HG02870 (cell line): ENCODE results near the gene KLHL18.
"Not testable (repeated sequence)": the region's sequence is repeated elsewhere in the genome, so short reads cannot be mapped to it uniquely, and the experiment has no call there.

ENCODE experiments used
- ATAC-seq: cut with Tn5 transposase; IDR thresholded peaks from one replicate; pipeline ENCODE4 v1.9.1; 2021; ENCODE audit warnings: mild to moderate bottlenecking, moderate library complexity; ENCODE audit not compliant: unreplicated experiment

KLHL18 gene

DNA sequence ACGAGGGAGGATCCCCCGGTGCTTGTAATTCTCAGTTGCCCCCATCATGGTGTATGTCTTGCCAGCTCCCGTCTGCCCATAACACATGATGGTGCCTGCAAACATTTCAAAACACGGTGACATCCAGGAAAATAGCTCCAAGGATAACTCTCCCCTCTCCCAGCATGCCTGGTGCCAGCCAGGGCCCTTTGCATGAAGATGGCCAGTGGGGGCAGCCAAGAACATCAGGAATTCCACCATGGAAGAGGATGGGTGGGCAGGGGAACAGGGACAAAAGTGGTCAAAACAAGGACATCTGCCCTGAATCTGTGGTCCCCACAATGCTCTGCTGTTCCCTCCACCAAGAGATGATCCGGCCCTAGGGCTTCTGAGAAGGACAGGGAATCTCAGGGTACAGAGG, 9.2 kb upstream of the KLHL18 start:
- ATAC-seq = no peak

DNA sequence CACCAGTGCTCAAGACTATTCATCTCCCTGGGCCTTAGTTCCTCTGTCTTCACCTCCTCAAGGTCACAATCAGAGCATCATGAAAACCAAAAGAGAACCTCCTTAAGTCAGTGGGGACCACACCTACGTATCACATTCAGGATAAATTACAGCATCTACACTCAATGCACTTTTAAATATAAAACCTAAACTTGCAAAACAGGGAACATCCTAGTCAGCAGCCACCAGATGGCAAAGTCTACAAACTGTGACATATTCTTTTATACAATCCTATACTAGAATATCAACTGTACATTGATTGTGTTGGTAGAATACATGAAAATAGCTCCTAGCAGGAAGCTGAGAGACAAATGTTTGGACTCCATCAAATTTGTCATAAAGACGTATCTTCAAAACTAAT, 8.1 kb upstream of the KLHL18 start:
- ATAC-seq = no peak

DNA sequence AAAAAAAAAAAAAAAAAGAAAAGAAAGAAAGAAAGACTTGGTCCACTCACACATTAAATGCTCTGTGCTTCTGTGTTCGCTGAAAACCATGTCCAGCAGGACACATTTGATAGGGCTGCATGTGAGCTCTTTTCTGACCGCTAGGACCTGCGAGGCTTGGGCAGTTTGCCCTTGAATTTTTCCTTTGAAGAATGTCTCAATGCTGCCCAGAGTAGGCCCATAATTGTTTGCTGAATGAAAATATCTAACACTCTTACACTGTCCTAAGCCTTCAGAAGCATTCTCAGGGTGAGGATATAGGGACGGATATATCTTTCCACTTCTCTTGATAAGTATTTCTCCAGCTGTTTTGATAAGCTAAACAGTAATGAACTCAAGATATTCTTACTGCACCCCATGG, 6.2 kb upstream of the KLHL18 start:
- ATAC-seq = no peak

GRCh38 chr3:47280519-47280918, 2.2 kb upstream of the KLHL18 start:
- no peak for ATAC-seq

DNA sequence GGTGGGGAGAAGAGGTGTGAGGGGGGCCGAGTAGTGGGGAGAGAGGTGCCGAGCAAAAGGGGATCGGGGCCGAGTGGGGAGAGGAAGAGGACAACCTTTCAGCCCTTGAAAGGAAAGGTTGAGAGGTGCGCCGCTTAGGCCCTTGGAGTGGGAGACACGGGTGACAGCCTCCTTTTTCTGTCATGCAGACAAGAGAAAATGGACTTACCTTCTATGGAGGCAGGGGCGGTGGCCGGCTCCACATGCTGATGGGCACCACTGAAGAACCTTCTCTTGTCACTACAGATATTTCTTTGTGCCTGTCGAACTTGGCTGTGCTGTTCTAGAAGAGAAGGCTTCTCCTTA, 421 bp downstream of the KLHL18 start:
- ATAC-seq = no peak

- ATAC-seq = no peak
These were observed 1.0 kb downstream of the KLHL18 start for GRCh38 chr3:47283591-47284364.

- ATAC-seq = no peak
These were observed 6.5 kb downstream of the KLHL18 start for GRCh38 chr3:47288966-47289910.

DNA sequence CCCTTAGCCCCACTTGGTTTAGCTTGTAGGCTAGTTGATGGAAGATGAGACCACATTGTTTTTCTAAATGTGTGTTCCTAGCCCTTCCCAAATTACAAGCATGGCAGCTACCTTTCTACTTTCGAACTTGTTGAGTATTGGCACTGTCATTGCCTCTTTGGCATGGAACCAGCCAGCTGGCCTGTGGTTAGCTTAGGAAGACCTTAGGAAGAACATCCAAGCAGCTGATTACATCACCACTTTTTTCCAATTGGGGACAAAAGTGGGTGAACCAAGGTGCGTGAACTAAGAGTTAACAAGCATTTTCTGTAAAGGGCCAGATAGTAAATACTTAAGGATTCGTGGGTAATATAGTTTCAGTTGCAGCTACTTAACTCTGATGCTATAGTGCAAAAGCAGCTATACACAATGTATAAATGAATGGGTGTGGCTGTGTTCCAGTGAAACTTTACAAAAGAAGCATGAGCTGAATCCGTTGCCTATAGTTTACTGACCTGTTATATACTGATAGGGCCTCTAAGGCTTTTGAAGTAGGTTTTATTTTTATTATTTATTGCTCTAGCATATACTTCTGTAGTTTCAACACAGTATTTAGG, 8.5 kb downstream of the KLHL18 start:
- ATAC-seq = no peak

GRCh38 chr3:47291754-47292420, 9.1 kb downstream of the KLHL18 start:
- not testable (repeated sequence) for ATAC-seq

DNA sequence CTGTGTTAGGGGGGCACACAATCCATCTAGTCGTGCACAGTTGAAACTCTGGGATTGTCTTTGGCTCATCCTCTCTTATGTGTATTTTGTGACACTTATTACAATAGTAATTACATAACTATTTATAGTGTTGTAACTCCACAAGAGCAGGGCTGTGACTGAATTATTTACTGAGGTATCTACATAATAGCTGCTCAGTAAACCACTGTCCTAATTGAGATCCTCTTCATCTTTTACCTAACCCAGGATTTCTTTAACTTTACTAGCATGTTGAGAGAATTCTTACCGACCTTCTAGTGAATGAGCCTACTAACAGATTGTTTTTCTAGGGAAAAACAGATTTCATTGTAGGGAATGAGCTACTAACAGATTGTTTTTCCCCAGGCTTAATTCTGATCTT, 11.1 kb downstream of the KLHL18 start:
- ATAC-seq = no peak

DNA sequence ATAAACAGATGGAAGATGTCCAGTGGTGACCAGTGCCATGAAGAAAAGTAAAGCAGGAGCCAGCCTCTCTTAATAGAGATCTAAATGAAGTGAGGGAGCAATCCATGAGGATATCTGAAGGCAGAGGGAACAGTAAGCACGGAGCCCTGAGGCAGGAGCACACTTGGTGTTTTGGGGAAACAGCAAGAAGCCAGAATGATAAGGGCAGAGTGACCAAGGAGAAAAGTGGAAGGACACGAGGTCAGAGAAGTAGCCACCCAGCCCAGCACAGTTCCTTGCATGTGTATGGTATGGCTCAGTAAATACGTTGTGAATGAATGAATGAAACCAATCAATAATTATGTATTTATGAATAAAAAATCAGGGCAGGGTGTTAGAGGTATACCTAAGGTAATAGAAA, 11.6 kb downstream of the KLHL18 start:
- ATAC-seq = no peak

- ATAC-seq = no peak
These were observed 12.6 kb downstream of the KLHL18 start for GRCh38 chr3:47295322-47295721.

DNA sequence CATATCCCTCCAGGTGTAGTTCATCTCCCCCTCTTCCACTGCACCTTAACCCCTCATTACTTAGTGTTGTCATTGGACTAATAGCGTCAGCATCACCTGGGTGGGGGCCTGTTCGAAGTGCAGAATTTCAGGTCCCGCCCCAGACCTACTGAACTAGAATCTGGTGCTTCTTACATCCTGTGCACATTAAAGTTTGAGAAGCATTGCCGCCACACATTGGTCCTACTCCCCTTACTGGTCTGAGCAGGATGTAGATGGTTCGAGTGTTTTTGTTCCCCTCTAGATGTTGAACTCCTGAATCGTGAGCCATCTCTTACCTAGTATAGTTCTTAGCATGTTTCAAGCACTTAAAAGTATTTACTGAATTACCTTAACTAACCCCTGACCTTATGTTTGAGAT, 13.2 kb downstream of the KLHL18 start:
- ATAC-seq = no peak

DNA sequence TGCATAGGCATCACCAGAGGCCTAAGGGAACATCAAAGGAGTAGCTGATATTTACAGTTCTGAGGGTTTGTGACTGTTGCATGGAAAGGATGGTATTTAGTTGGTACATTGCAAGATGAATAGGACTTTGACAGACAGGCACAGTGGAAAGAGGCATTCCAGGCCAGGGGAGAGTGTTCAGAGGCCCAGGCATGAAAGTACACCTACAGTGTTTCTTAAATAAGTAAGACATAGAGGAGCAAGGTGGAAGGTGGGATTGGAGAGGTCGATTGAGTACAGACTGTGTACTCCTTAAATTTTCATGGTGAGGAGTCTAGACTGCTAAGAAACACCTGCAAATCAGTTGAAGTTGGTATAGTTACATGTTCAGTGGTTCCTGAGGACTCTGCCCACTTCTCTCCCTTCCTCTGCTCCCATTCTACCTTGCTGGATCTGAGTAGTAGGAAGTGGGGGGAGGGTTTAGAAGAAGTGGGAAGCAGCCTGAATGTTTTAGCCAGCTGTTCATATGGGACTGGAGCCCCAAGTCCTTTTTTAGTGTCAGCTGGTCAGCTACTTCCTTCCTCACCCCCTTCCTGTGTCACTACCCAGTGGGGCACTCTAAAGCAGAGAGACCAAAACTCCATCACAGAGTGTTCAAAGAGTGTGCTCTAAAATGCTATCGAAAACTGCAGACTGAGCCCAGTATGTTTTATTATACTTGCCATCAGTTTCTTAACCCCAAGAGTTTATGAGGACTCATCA, 14.0 kb downstream of the KLHL18 start:
- ATAC-seq = no peak

- no peak for ATAC-seq
These were observed 15.7 kb downstream of the KLHL18 start for GRCh38 chr3:47298439-47298838.

- no peak for ATAC-seq
These were observed 16.9 kb downstream of the KLHL18 start for GRCh38 chr3:47299381-47300318.

GRCh38 chr3:47301456-47301855, 18.7 kb downstream of the KLHL18 start:
- ATAC-seq = no peak

DNA sequence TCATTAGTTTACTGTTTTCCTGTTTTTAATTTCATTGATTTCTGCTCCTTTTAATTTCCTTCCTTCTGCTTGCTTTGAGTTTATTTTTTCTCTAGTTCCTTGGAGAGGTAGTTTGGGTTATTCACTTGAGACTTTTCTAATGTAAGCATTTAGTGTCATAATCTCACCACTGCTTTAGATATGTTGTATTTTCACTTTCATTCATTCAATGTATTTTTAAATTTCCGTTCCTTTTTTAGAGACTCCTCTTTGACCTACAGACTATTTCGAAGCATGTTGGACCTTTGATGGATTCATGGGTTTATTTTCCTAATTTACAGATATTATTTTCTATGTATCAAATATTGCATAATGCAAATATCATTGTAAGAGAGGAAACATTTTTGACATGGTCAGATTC, 23.3 kb downstream of the KLHL18 start:
- ATAC-seq = no peak

DNA sequence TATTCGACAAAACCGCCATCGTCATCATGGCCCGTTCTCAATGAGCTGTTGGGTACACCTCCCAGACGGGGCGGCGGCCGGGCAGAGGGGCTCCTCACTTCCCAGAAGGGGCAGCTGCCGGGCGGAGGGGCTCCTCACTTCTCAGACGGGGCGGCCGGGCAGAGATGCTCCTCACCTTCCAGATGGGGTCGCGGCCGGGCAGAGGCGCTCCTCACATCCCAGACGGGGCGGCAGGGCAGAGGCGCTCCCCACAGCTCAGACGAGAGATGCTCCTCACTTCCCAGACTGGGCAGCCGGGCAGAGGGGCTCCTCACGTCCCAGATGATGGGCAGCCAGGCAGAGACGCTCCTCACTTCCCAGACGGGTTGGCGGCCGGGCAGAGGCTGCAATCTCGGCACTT, 26.5 kb downstream of the KLHL18 start:
- ATAC-seq = not testable (repeated sequence)
